Fibroblast of mammary gland (primary cell): ENCODE measurements around the gene ELF2.
"Not testable (repeated sequence)": the region's sequence is repeated elsewhere in the genome, so short reads cannot be mapped to it uniquely, and the experiment has no call there.

Experiments used
- DNase-seq: peaks from one replicate; pipeline ENCODE4 v3.0.0-alpha.2; 2010; ENCODE audit warnings: low read depth
- H3K4me3 ChIP-seq: 2 replicates; pipeline ENCODE4 v1.5.1; 2011; ENCODE audit warnings: low read depth, mild to moderate bottlenecking, low read length, moderate library complexity; ENCODE audit not compliant: control insufficient read depth
- CTCF ChIP-seq: conservative IDR thresholded peaks from 2 replicates; pipeline ENCODE4 v1.5.1; 2011; ENCODE audit warnings: low read depth, low read length, inconsistent platforms; ENCODE audit not compliant: control insufficient read depth, insufficient read depth

The ELF2 gene

GRCh38 chr4:139042981-139043460 is 134.0 kb downstream of the ELF2 start:
- DNase-seq = no peak
- no peak for TF ChIP-seq CTCF

GRCh38 chr4:139038874-139039443 is 138.1 kb downstream of the ELF2 start:
- TF ChIP-seq CTCF = no peak
- H3K4me3 ChIP-seq = no peak overlapping the region
- no peak for DNase-seq

More at GRCh38 chr4:139042981-139043460, 134.0 kb downstream of the ELF2 start:
- H3K4me3 ChIP-seq = no peak overlapping the region

- H3K4me3 ChIP-seq = no peak overlapping the region
- no peak for DNase-seq
- TF ChIP-seq CTCF = no peak
Measured at GRCh38 chr4:139036885-139037284, 140.1 kb downstream of the ELF2 start.

- DNase-seq = no peak
- no peak for TF ChIP-seq CTCF
- no peak overlapping the region for H3K4me3 ChIP-seq
Measured at GRCh38 chr4:139035650-139036049, 141.4 kb downstream of the ELF2 start.

GRCh38 chr4:139030614-139031235 is 146.3 kb downstream of the ELF2 start:
- TF ChIP-seq CTCF = peak; percentile 90
- peak; percentile 88 for DNase-seq
- H3K4me3 ChIP-seq = no peak overlapping the region

GRCh38 chr4:139029866-139030363 is 147.1 kb downstream of the ELF2 start:
- not testable (repeated sequence) for H3K4me3 ChIP-seq

GRCh38 chr4:139028191-139028661 is 148.8 kb downstream of the ELF2 start:
- no peak for TF ChIP-seq CTCF
- H3K4me3 ChIP-seq = no peak overlapping the region
- DNase-seq = no peak

More at GRCh38 chr4:139029866-139030363, 147.1 kb downstream of the ELF2 start:
- DNase-seq = not testable (repeated sequence)
